ENCODE measurements around the gene VCL.

Gene VCL

GRCh38 chr10:74160013-74160412 lies 162.1 kb downstream of the VCL start:
- no peak for DNase-seq

- DNase-seq = no peak
These were observed 165.6 kb downstream of the VCL start for GRCh38 chr10:74163319-74164068.

GRCh38 chr10:74164716-74165529 lies 167.0 kb downstream of the VCL start:
- DNase-seq = no peak

GRCh38 chr10:74165530-74165901 lies 167.6 kb downstream of the VCL start:
- no peak for DNase-seq

DNA sequence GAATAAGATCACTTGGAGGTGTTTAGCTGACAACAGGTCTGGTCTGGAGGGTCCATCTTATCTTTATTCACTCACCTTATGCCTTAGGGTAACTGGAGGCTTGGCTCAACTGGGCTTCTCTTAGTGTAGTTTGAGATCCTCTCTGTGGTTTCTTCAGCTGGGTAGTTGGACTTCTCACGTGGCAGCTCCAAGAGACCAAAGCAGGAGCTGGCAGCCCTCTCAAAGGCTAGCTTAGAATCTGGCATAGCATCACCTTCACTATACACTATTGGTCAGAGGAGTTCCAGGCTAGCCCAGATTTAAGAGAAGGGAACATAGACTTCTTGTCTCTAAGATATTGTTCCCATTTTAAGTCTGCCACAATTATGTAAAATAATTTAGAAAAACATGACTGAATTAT lies 169.5 kb downstream of the VCL start:
- DNase-seq = no peak
